ENCODE results near the gene GDI1. TPM values are rescaled to one million over a fixed set of nuclear protein-coding genes. Genes with fewer than 3 reads are reported as not detected.

The GDI1 gene
- polyA plus RNA-seq, 2 of the 4 experiments (the other 2 are of a cell fraction): 124 to 128 TPM

Small RNA genes within 50 kb of the gene (small RNA-seq; reads per million reads assigned to genes)
- gene MIR6858 (0 to 4.7 (median 0) reads per million in 6 experiments), gene SNORA70 (0 reads per million in 6 experiments)

Other genes with a start within 250 kb of the GDI1 start
- not detected in 2 replicates for gene OPN1MW2, start 217.4 kb upstream of the GDI1 start, polyA plus RNA-seq (2011; rRNA removed)
- not detected in 3 replicates for gene OPN1MW2, start 217.4 kb upstream of the GDI1 start, polyA plus RNA-seq (2017; fragmentation: RNase III; extraction: RNeasy Plus Mini Kit Qiagen cat#74134 plus additional on column Dnase treatment)
- gene OPN1MW3, start 179.6 kb upstream of the GDI1 start, polyA plus RNA-seq (2011; rRNA removed): not detected in 2 replicates
- gene OPN1MW3, start 179.6 kb upstream of the GDI1 start, polyA plus RNA-seq (2017; fragmentation: RNase III; extraction: RNeasy Plus Mini Kit Qiagen cat#74134 plus additional on column Dnase treatment): not detected in 3 replicates
- not detected in 2 replicates for gene TEX28, start 142.0 kb upstream of the GDI1 start, polyA plus RNA-seq (2011; rRNA removed)
- not detected in 3 replicates for gene TEX28, start 142.0 kb upstream of the GDI1 start, polyA plus RNA-seq (2017; fragmentation: RNase III; extraction: RNeasy Plus Mini Kit Qiagen cat#74134 plus additional on column Dnase treatment)
- gene TKTL1, start 141.4 kb upstream of the GDI1 start, polyA plus RNA-seq (2011; rRNA removed): 0.14 TPM in 1 of 2 replicates, not detected in the other
- gene TKTL1, start 141.4 kb upstream of the GDI1 start, polyA plus RNA-seq (2017; fragmentation: RNase III; extraction: RNeasy Plus Mini Kit Qiagen cat#74134 plus additional on column Dnase treatment): not detected in 3 replicates
- gene FLNA, start 62.5 kb upstream of the GDI1 start, polyA plus RNA-seq (2011; rRNA removed): 303 and 351 TPM in 2 replicates
- 1,116 to 1,252 TPM (median 1,118 TPM) in 3 replicates for gene FLNA, start 62.5 kb upstream of the GDI1 start, polyA plus RNA-seq (2017; fragmentation: RNase III; extraction: RNeasy Plus Mini Kit Qiagen cat#74134 plus additional on column Dnase treatment)
- 34.6 and 40.7 TPM in 2 replicates for gene EMD, start 57.9 kb upstream of the GDI1 start, polyA plus RNA-seq (2011; rRNA removed)
- gene EMD, start 57.9 kb upstream of the GDI1 start, polyA plus RNA-seq (2017; fragmentation: RNase III; extraction: RNeasy Plus Mini Kit Qiagen cat#74134 plus additional on column Dnase treatment): 126 to 131 TPM (median 130 TPM) in 3 replicates
- gene RPL10, start 38.8 kb upstream of the GDI1 start, polyA plus RNA-seq (2011; rRNA removed): 3,216 and 3,468 TPM in 2 replicates
- gene RPL10, start 38.8 kb upstream of the GDI1 start, polyA plus RNA-seq (2017; fragmentation: RNase III; extraction: RNeasy Plus Mini Kit Qiagen cat#74134 plus additional on column Dnase treatment): 4,594 to 4,829 TPM (median 4,804 TPM) in 3 replicates
- gene DNASE1L1, start 27.9 kb upstream of the GDI1 start, polyA plus RNA-seq (2011; rRNA removed): 14.3 and 21.6 TPM in 2 replicates
- gene DNASE1L1, start 27.9 kb upstream of the GDI1 start, polyA plus RNA-seq (2017; fragmentation: RNase III; extraction: RNeasy Plus Mini Kit Qiagen cat#74134 plus additional on column Dnase treatment): 20.9 to 24.5 TPM (median 24.4 TPM) in 3 replicates
- gene TAFAZZIN, start 25.6 kb upstream of the GDI1 start, polyA plus RNA-seq (2011; rRNA removed): 32.6 and 36.9 TPM in 2 replicates
- 25.7 to 36.3 TPM (median 34.4 TPM) in 3 replicates for gene TAFAZZIN, start 25.6 kb upstream of the GDI1 start, polyA plus RNA-seq (2017; fragmentation: RNase III; extraction: RNeasy Plus Mini Kit Qiagen cat#74134 plus additional on column Dnase treatment)
- 62.6 and 69.6 TPM in 2 replicates for gene ATP6AP1, start 8.5 kb upstream of the GDI1 start, polyA plus RNA-seq (2011; rRNA removed)
- gene ATP6AP1, start 8.5 kb upstream of the GDI1 start, polyA plus RNA-seq (2017; fragmentation: RNase III; extraction: RNeasy Plus Mini Kit Qiagen cat#74134 plus additional on column Dnase treatment): 71.3 to 81.7 TPM (median 78.9 TPM) in 3 replicates
- 55.1 and 57.8 TPM in 2 replicates for gene FAM50A, start 7.0 kb downstream of the GDI1 start, polyA plus RNA-seq (2011; rRNA removed)
- 105 to 123 TPM (median 121 TPM) in 3 replicates for gene FAM50A, start 7.0 kb downstream of the GDI1 start, polyA plus RNA-seq (2017; fragmentation: RNase III; extraction: RNeasy Plus Mini Kit Qiagen cat#74134 plus additional on column Dnase treatment)
- gene PLXNA3, start 21.1 kb downstream of the GDI1 start, polyA plus RNA-seq (2011; rRNA removed): 3.4 and 5.9 TPM in 2 replicates
- gene PLXNA3, start 21.1 kb downstream of the GDI1 start, polyA plus RNA-seq (2017; fragmentation: RNase III; extraction: RNeasy Plus Mini Kit Qiagen cat#74134 plus additional on column Dnase treatment): 7.9 to 10.1 TPM (median 9.5 TPM) in 3 replicates
- gene LAGE3, start 42.1 kb downstream of the GDI1 start, polyA plus RNA-seq (2011; rRNA removed): 20.6 and 26.8 TPM in 2 replicates
- gene LAGE3, start 42.1 kb downstream of the GDI1 start, polyA plus RNA-seq (2017; fragmentation: RNase III; extraction: RNeasy Plus Mini Kit Qiagen cat#74134 plus additional on column Dnase treatment): 42.9 to 49.7 TPM (median 47.5 TPM) in 3 replicates
- 26.4 and 30.8 TPM in 2 replicates for gene UBL4A, start 49.5 kb downstream of the GDI1 start, polyA plus RNA-seq (2011; rRNA removed)
- 34.6 to 37.7 TPM (median 36.9 TPM) in 3 replicates for gene UBL4A, start 49.5 kb downstream of the GDI1 start, polyA plus RNA-seq (2017; fragmentation: RNase III; extraction: RNeasy Plus Mini Kit Qiagen cat#74134 plus additional on column Dnase treatment)
- 9.0 and 10.1 TPM in 2 replicates for gene SLC10A3, start 53.5 kb downstream of the GDI1 start, polyA plus RNA-seq (2011; rRNA removed)
- gene SLC10A3, start 53.5 kb downstream of the GDI1 start, polyA plus RNA-seq (2017; fragmentation: RNase III; extraction: RNeasy Plus Mini Kit Qiagen cat#74134 plus additional on column Dnase treatment): 19.3 to 24.1 TPM (median 21.7 TPM) in 3 replicates
- 18.6 and 21.7 TPM in 2 replicates for gene FAM3A, start 79.1 kb downstream of the GDI1 start, polyA plus RNA-seq (2011; rRNA removed)
- 33.2 to 40.6 TPM (median 36.7 TPM) in 3 replicates for gene FAM3A, start 79.1 kb downstream of the GDI1 start, polyA plus RNA-seq (2017; fragmentation: RNase III; extraction: RNeasy Plus Mini Kit Qiagen cat#74134 plus additional on column Dnase treatment)
- 692 and 774 TPM in 2 replicates for gene G6PD, start 109.7 kb downstream of the GDI1 start, polyA plus RNA-seq (2011; rRNA removed)
- gene G6PD, start 109.7 kb downstream of the GDI1 start, polyA plus RNA-seq (2017; fragmentation: RNase III; extraction: RNeasy Plus Mini Kit Qiagen cat#74134 plus additional on column Dnase treatment): 1,409 to 1,481 TPM (median 1,465 TPM) in 3 replicates
- gene IKBKG, start 110.5 kb downstream of the GDI1 start, polyA plus RNA-seq (2011; rRNA removed): 19.7 and 22.1 TPM in 2 replicates
- 33.4 to 38.8 TPM (median 34.2 TPM) in 3 replicates for gene IKBKG, start 110.5 kb downstream of the GDI1 start, polyA plus RNA-seq (2017; fragmentation: RNase III; extraction: RNeasy Plus Mini Kit Qiagen cat#74134 plus additional on column Dnase treatment)
- gene CTAG1A, start 148.0 kb downstream of the GDI1 start, polyA plus RNA-seq (2011; rRNA removed): not detected in 2 replicates
- gene CTAG1A, start 148.0 kb downstream of the GDI1 start, polyA plus RNA-seq (2017; fragmentation: RNase III; extraction: RNeasy Plus Mini Kit Qiagen cat#74134 plus additional on column Dnase treatment): not detected in 3 replicates
- not detected in 2 replicates for gene CTAG1B, start 182.1 kb downstream of the GDI1 start, polyA plus RNA-seq (2011; rRNA removed)
- not detected in 3 replicates for gene CTAG1B, start 182.1 kb downstream of the GDI1 start, polyA plus RNA-seq (2017; fragmentation: RNase III; extraction: RNeasy Plus Mini Kit Qiagen cat#74134 plus additional on column Dnase treatment)
- gene CTAG2, start 216.4 kb downstream of the GDI1 start, polyA plus RNA-seq (2011; rRNA removed): not detected in 2 replicates
- gene CTAG2, start 216.4 kb downstream of the GDI1 start, polyA plus RNA-seq (2017; fragmentation: RNase III; extraction: RNeasy Plus Mini Kit Qiagen cat#74134 plus additional on column Dnase treatment): not detected in 3 replicates